T47D (cell line): Measurements from ENCODE around the gene CELA1.
A peak's percentile ranks its signal among the peaks of the same experiment; 100 is the strongest.
"Not testable (repeated sequence)": the region's sequence is repeated elsewhere in the genome, so short reads cannot be mapped to it uniquely, and the experiment has no call there.

Source experiments
- DNase-seq, 2 experiments: peaks; one replicate each; pipeline versions ENCODE4 v3.0.0 to v3.0.0-alpha.2; 2011 to 2012; ENCODE audit warnings: low read depth in 1 of 2, low spot score in 1 of 2
- JUND ChIP-seq: IDR thresholded peaks from 2 replicates; pipeline ENCODE4 v1.6.1; 2012; ENCODE audit warnings: low read depth
- in situ Hi-C: cut with HindIII; loops from 2 replicates; pipeline ENCODE4 v1.10.0; 2016; ENCODE audit warnings: low sequenced_read_pairs, low pct_unique_long_range_greater_than_20kb

Gene CELA1

GRCh38 chr12:51326698-51327439 lies 19.6 kb downstream of the CELA1 start:
- DNase-seq: peak in 1 of 2 experiments; percentile 34
- in situ Hi-C loops: no loop called here
- no peak for TF ChIP-seq JUND

- no peak for TF ChIP-seq JUND
- no peak for DNase-seq
- in situ Hi-C loops: no loop called here
Observed at GRCh38 chr12:51324953-51325352, 21.5 kb downstream of the CELA1 start.

GRCh38 chr12:51323966-51324895 lies 22.2 kb downstream of the CELA1 start, which contains the start of gene BIN2:
Gene BIN2, minus strand, starts transcription at chr12:51324174. Its CDS starts 72 bp downstream, at chr12:51324102.
- in situ Hi-C loops: no loop called here
- DNase-seq: no peak
- TF ChIP-seq JUND: no peak

- TF ChIP-seq JUND: no peak
- in situ Hi-C loops: no loop called here
- no peak for DNase-seq
Observed at GRCh38 chr12:51323317-51323960, 23.0 kb downstream of the CELA1 start.

GRCh38 chr12:51322452-51322851 lies 24.0 kb downstream of the CELA1 start:
- in situ Hi-C loops: no loop called here
- no peak for DNase-seq
- no peak for TF ChIP-seq JUND

- no peak for TF ChIP-seq JUND
- in situ Hi-C loops: no loop called here
- DNase-seq: peak; percentile 65 to 85
Observed at GRCh38 chr12:51321882-51322281, 24.6 kb downstream of the CELA1 start.

- no peak for TF ChIP-seq JUND
Observed at GRCh38 chr12:51320695-51321320, 25.7 kb downstream of the CELA1 start.

GRCh38 chr12:51320311-51320694 lies 26.2 kb downstream of the CELA1 start:
- no peak for DNase-seq
- TF ChIP-seq JUND: no peak
- in situ Hi-C loops: no loop called here

More at GRCh38 chr12:51320695-51321320, 25.7 kb downstream of the CELA1 start:
- in situ Hi-C loops: no loop called here
- peak in 1 of 2 experiments; percentile 47 for DNase-seq

GRCh38 chr12:51318846-51319599 lies 27.5 kb downstream of the CELA1 start:
- DNase-seq: no peak
- no peak for TF ChIP-seq JUND
- in situ Hi-C loops: no loop called here

- in situ Hi-C loops, DNase-seq: not testable (repeated sequence)
Observed at GRCh38 chr12:51318057-51318806, 28.2 kb downstream of the CELA1 start.

- no peak for DNase-seq
- no peak for TF ChIP-seq JUND
- in situ Hi-C loops: no loop called here
Observed at GRCh38 chr12:51311389-51311788, 35.1 kb downstream of the CELA1 start.
